ENCODE results near the gene DNAJB7.
"Not testable (repeated sequence)": the region's sequence is repeated elsewhere in the genome, so short reads cannot be mapped to it uniquely, and the experiment has no call there.

DNAJB7 gene

GRCh38 chr22:40862013-40862412, at the start of gene DNAJB7:
Gene DNAJB7 (minus strand): TSS chr22:40862113. CDS start chr22:40861994, 119 bp downstream.
- DNase-seq (ENCODE audit: low read depth, low spot score), result no peak

DNA sequence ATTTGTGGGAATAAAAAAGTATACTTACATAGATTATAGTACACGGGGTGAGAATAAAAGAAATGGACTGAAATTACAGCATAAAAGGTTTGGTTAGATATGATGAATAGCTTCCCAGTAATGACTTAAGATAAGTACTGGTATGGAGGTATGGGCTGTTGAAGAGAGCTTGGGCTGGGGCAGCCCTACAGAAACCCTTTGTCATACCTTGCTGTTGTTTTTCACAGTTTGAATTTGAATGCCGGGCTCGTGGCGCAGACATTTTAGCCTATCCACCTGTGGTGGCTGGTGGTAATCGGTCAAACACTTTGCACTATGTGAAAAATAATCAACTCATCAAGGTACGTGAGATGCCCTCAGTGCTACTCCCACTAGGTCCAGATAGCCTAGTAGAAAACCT, 47.0 kb upstream of the DNAJB7 start:
- no peak for DNase-seq (ENCODE audit: low read depth, low spot score)

DNA sequence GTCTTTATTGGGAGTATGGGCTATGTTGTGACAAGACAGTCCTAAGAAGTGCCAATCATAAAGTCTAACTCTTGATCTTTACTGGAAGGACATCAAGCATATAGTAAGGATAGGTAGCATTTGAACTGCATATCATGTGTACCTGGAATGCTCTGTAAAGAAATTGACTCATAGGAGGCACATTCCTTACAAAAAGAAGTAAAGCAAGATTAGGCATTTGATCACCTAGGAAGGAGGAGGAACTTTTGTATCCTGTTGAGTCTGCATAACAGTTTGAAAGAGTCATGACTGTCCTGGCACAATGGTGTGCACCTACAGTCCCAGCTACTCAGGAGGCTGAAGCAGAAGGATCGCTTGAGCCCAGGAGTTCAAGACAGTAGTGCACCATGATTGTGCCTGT, 42.2 kb upstream of the DNAJB7 start:
- no peak for DNase-seq (ENCODE audit: low read depth, low spot score)

- DNase-seq (ENCODE audit: low read depth, low spot score), result no peak
These were observed 37.0 kb upstream of the DNAJB7 start for GRCh38 chr22:40898850-40899357.

DNA sequence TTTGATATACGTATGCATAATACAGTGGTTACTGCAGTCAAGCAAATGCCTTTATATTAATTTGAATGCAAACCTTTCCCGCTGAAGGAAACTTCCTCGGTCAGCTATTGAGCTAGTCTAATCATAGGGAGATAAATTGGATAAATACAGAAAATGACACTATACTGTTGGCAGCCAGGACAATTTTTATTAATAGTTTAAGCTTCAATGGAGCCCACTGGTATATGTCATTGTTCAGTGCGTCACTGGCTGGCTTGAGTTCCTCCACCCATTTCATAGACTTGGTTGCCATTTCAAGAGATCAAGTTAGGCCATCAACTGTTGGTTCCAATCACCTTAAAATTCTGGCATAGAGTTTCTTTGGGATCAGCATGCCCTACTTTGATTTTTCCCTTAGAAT, 32.5 kb upstream of the DNAJB7 start:
- DNase-seq (ENCODE audit: low read depth, low spot score), result no peak

DNA sequence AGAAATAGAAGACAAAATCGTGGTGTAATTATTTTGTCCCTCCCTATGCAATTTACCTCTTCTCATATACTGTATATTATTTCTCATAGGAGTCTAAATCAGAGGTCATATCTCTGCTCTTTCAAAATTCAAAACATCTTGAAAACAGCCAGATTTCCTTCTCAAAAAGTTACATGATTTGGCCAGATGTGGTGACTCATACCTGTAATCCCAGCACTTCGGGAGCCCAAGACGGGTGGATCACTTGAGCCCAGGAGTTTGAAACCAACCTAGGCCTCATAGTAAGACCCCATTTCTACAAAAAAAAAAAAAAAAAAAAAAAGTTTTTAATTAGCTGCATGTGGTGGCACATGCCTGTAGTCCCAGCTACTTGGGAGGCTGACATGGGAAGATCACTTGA, 29.0 kb upstream of the DNAJB7 start:
- DNase-seq (ENCODE audit: low read depth, low spot score), result no peak

DNA sequence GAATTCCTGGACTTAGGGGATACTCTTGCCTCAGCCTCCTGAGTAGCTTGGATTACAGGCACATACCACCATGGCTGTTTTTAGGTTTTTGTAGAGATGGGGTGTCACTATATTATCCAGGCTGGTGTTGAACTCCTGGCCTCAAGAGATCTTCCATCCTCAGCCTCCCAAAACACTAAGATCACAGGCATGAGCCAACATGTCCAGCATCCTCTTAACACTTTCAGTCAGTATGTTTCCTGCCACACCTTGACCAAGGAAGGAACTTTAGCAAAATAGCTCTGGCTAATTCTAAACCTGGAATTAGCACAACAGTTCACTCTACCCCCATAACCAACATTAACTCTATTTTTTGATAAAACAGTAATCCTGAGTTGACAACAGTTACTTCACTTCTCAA, 27.2 kb upstream of the DNAJB7 start:
- DNase-seq (ENCODE audit: low read depth, low spot score), result no peak

DNA sequence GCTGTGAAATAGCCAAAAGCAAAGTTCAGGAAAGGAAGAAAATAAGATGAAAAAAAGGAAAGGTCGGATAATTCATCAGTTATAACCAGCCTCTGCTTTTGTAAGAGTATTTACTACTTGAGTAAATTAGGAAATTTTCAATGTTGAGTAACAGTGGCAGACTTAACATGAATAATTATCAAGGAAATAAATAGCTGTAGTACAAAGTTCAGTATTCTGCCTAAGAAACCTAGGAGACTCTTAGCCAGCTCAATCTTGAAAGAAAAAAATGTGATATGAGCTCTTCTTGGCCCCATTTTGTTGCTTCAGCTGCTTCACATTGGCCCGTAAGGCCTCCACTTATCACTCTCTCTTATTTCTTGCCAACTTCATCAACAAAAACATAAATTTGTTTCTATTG, 17.0 kb upstream of the DNAJB7 start:
- DNase-seq (ENCODE audit: low read depth, low spot score), result no peak

- DNase-seq (ENCODE audit: low read depth, low spot score), result no peak
These were observed 15.6 kb upstream of the DNAJB7 start for GRCh38 chr22:40877488-40877887.

- no peak for DNase-seq (ENCODE audit: low read depth, low spot score)
These were observed 15.0 kb upstream of the DNAJB7 start for GRCh38 chr22:40876907-40877306.

DNA sequence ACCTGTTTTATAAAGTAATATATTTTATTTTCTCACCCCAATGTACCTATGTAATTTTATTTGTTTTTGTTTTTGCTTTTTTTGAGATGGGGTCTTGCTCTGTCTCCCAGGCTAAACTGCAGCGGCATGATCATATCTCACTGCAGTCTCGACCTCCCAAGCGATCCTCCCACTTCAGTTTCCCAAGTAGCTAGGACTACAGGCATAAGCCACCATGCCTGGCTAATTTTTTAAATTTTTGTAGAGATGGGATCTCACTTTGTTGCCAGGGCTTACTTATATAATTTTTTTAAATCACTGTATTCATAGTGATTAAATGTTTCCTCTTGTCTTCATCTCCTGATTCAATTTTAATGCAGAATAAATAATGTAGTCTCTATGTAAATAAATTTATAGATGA, 13.2 kb upstream of the DNAJB7 start:
- no peak for DNase-seq (ENCODE audit: low read depth, low spot score)

DNA sequence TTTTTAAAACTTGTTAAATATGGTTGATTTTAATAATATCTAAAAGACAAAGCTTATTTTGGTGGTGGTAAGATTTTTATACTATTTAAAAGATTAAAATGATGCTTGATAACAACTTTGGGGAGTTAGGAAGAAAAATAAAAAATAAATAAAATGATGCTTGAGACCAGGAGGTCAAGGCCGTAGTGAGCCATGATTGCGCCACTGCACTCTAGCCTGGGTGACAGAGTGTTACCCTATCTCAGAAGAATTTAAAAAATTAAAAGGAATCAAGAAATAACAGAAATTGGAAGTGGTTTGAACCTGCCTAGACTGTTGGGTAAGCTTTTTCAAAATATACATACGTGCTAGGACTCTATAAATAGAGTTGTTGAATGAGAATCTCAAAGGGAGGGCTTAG, 12.1 kb upstream of the DNAJB7 start:
- DNase-seq (ENCODE audit: low read depth, low spot score), result no peak

DNA sequence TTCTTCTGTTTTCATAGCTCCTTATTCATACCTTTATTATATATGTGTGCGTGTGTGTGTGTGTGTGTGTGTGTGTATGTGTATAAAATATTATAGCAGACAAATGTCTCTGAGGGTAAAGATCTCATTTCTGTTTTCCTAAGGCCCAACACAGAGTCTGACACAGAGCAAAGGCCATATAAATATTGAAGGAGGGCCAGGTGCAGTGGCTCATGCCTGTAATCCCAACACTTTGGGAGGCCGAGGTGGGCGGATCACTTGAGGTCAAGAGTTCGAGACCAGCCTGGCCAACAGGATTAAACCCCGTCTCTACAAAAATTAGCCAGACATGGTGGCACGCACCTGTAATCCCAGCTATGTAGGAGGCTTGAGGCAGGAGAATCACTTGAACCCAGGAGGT, 6.5 kb upstream of the DNAJB7 start:
- not testable (repeated sequence) for DNase-seq (ENCODE audit: low read depth, low spot score)

- no peak for DNase-seq (ENCODE audit: low read depth, low spot score)
These were observed 5.2 kb upstream of the DNAJB7 start for GRCh38 chr22:40867109-40867508.

GRCh38 chr22:40862537-40862936, 624 bp upstream of the DNAJB7 start:
- DNase-seq (ENCODE audit: low read depth, low spot score), result no peak

DNA sequence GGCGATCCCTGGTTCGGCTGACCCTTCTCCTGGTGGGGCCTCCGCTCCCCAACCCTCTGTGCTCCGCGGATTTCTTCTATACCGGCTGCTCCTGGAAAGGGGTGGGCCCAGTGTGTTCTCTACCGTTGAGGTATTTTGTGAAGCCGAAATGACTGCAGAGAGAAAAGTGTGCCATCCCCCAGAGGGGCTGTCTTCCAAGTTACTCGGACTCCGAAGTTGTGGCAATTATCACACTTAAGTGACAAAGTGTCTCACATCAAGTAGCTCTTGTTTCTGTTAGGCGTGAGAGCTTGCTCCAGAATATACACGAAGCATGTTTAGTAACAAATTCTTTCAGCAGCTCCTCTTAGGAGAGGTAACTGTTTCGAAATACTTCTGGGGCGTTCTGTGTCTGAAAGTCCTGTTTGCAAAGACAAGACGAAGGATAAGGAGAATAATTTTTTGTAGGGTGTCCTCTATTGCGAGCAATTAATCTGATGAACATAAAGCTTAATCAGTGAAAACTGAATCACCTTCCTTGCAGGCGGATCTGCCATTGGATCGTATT, 4.5 kb downstream of the DNAJB7 start:
- no peak for DNase-seq (ENCODE audit: low read depth, low spot score)

GRCh38 chr22:40856513-40857308, 5.2 kb downstream of the DNAJB7 start, which contains the start of the genes ST13 and XPNPEP3:
Gene ST13 (minus strand): TSS chr22:40856639. CDS start chr22:40856540, 99 bp downstream.
Gene XPNPEP3 (plus strand): TSS chr22:40857148. CDS start chr22:40857182, 34 bp downstream.
- peak; percentile 93 for DNase-seq (ENCODE audit: low read depth, low spot score)

- no peak for DNase-seq (ENCODE audit: low read depth, low spot score)
These were observed 5.9 kb downstream of the DNAJB7 start for GRCh38 chr22:40855979-40856512.

GRCh38 chr22:40855071-40855978, 6.6 kb downstream of the DNAJB7 start:
- DNase-seq (ENCODE audit: low read depth, low spot score), result no peak

DNA sequence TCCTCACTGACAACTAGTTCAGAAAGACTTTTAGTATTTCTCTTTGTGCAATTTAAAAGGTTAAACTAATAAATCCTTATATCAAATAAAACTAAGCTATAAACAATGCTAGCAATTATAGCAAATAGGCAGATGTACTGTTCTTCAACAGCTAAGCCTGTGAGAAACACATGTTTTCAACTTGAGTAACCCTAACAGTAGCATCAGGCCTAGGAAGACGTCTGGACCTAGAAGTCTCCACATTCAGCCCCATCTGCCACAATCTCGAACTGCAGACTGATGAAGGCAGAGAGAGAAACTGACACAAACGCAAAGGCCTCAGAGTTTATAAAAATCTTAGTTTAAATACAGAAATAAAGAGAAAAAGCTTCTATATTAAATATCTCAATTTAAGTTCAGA, 8.0 kb downstream of the DNAJB7 start:
- DNase-seq (ENCODE audit: low read depth, low spot score), result no peak

DNA sequence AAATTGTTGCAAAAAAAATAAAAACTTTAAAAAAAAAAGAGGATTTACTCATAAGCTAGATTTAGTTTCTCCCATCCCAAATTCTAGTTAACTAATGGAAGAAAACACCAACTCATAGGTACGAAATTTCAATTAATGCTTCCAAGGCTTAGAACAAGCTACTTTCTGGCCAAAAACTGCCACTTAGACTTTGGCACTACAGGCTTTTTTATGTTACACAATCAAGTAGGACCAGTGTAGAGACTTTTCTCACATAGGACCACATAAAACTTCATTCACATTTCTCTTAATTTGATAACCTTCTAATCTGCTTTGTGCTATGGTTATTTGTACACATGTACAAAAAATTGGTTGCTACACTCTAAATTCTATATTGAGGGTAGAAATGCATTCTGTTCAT, 8.6 kb downstream of the DNAJB7 start:
- DNase-seq (ENCODE audit: low read depth, low spot score), result no peak

- not testable (repeated sequence) for DNase-seq (ENCODE audit: low read depth, low spot score)
These were observed 16.1 kb downstream of the DNAJB7 start for GRCh38 chr22:40845816-40846215.
